A673 (cell line): ENCODE measurements around the gene HMOX1.

Experiments
- EZH2 ChIP-seq: fragments of 200-600 bp; sonication (generic); IDR thresholded peaks from 2 replicates; pipeline ENCODE4 v1.6.1; 2017; ENCODE audit warnings: borderline replicate concordance, low read depth, mild to moderate bottlenecking, mixed read lengths, antibody characterized with exemption, low read length; ENCODE audit not compliant: poor library complexity, severe bottlenecking
- TF ChIP-seq, protein P1 (sequence below): fragments of 300-800, 200-600 bp; sonication (generic); conservative IDR thresholded peaks from 2 replicates; pipeline ENCODE4 v1.5.1; 2017; ENCODE audit warnings: low read depth, mild to moderate bottlenecking, antibody characterized with exemption, low read length, moderate library complexity, mixed read lengths

DNA sequence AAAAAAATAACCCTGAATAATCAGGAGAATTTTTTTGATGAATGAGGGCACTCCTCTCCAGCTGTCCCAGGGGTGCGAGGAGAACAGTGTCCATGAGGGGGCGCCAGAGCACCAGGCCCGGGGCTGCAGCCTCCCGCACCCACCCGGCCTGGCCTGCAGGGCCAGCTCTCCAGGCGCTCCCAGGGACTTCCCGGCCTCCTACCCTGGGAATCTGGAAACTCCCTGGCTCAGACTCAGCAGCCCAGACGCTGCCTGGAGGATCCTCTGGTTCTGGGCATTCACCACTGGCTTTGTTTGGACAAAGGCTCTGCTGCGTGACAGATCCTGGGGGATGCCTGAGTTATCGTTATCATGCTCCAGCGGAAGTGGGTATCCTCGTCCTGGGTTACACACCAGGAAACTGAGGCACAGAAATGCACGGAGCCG is 50.0 kb downstream of the HMOX1 start:
- no peak for TF ChIP-seq EZH2
- TF ChIP-seq, protein P1, sequence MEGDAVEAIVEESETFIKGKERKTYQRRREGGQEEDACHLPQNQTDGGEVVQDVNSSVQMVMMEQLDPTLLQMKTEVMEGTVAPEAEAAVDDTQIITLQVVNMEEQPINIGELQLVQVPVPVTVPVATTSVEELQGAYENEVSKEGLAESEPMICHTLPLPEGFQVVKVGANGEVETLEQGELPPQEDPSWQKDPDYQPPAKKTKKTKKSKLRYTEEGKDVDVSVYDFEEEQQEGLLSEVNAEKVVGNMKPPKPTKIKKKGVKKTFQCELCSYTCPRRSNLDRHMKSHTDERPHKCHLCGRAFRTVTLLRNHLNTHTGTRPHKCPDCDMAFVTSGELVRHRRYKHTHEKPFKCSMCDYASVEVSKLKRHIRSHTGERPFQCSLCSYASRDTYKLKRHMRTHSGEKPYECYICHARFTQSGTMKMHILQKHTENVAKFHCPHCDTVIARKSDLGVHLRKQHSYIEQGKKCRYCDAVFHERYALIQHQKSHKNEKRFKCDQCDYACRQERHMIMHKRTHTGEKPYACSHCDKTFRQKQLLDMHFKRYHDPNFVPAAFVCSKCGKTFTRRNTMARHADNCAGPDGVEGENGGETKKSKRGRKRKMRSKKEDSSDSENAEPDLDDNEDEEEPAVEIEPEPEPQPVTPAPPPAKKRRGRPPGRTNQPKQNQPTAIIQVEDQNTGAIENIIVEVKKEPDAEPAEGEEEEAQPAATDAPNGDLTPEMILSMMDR: peak; percentile 96
